ENCODE data around the gene C1orf105.
"Not testable (repeated sequence)": the region's sequence is repeated elsewhere in the genome, so short reads cannot be mapped to it uniquely, and the experiment has no call there.

Gene C1orf105

GRCh38 chr1:172429331-172430127, 9.0 kb downstream of the C1orf105 start:
- DNase-seq = peak in 1 of 14 donors; percentile 7

GRCh38 chr1:172430128-172430454, 9.6 kb downstream of the C1orf105 start:
- no peak for DNase-seq

- no peak for DNase-seq
Observed at GRCh38 chr1:172431204-172431603, 10.7 kb downstream of the C1orf105 start.

GRCh38 chr1:172431721-172432192, 11.3 kb downstream of the C1orf105 start:
- DNase-seq = no peak

- DNase-seq = not testable (repeated sequence)
Observed at GRCh38 chr1:172437183-172437582, 16.7 kb downstream of the C1orf105 start.

GRCh38 chr1:172442404-172442803, 21.9 kb downstream of the C1orf105 start:
- DNase-seq = no peak

GRCh38 chr1:172442843-172443565, 22.5 kb downstream of the C1orf105 start:
- DNase-seq = no peak

GRCh38 chr1:172443666-172444453, 23.4 kb downstream of the C1orf105 start, which contains the start of gene PIGC:
Gene PIGC, minus strand, starts transcription at chr1:172444069. Its CDS starts 1,447 bp downstream, at chr1:172442622.
- DNase-seq = peak in 13 of 14 donors; percentile 32 to 86 (median 79)

GRCh38 chr1:172446547-172446946, 26.1 kb downstream of the C1orf105 start:
- DNase-seq = no peak

GRCh38 chr1:172447641-172448040, 27.2 kb downstream of the C1orf105 start:
- no peak for DNase-seq

- no peak for DNase-seq
Observed at GRCh38 chr1:172448995-172449584, 28.6 kb downstream of the C1orf105 start.

- DNase-seq = peak in 8 of 14 donors; percentile 2 to 42 (median 24)
Observed at GRCh38 chr1:172449585-172450523, 29.4 kb downstream of the C1orf105 start.

GRCh38 chr1:172450524-172450885, 30.0 kb downstream of the C1orf105 start:
- peak in 1 of 14 donors; percentile 24 for DNase-seq

GRCh38 chr1:172451002-172451443, 30.5 kb downstream of the C1orf105 start:
- DNase-seq = no peak

- no peak for DNase-seq
Observed at GRCh38 chr1:172452536-172453152, 32.2 kb downstream of the C1orf105 start.

- no peak for DNase-seq
Observed at GRCh38 chr1:172453153-172453545, 32.7 kb downstream of the C1orf105 start.

- DNase-seq = no peak
Observed at GRCh38 chr1:172453607-172454006, 33.1 kb downstream of the C1orf105 start.

GRCh38 chr1:172455451-172455850, 35.0 kb downstream of the C1orf105 start:
- no peak for DNase-seq

- no peak for DNase-seq
Observed at GRCh38 chr1:172456344-172456769, 35.9 kb downstream of the C1orf105 start.

GRCh38 chr1:172457479-172458130, 37.1 kb downstream of the C1orf105 start:
- no peak for DNase-seq
